ENCODE data around the gene NDUFC1. TPM values are rescaled to one million over a fixed set of nuclear protein-coding genes. Genes with fewer than 3 reads are reported as not detected.

The NDUFC1 gene
- total and polyA plus RNA-seq, 9 of the 15 experiments (the other 6 are each of a cell fraction or from before 2014, with no cell fraction given), result 58.9 to 378 (median 120) TPM

- TF ChIP-seq NCOR1 (IDR thresholded peaks at IDR 0.05), result peak; percentile 52; the same call in 1 of the 2 replicates
- TF ChIP-seq TAL1 (IDR thresholded peaks at IDR 0.05), result peak; percentile 42; the same call in 1 of the 2 replicates
- TF ChIP-seq MNT (conservative IDR thresholded peaks at IDR 0.05), result peak; percentile 29 to 48; a peak in 1 of 4 replicates
- peak; percentile 42; the same call in 1 of the 2 replicates for TF ChIP-seq DPF2 (IDR thresholded peaks at IDR 0.05)
Measured at GRCh38 chr4:139322070-139322469, 19.8 kb upstream of the NDUFC1 start (continued).

- no peak overlapping the region for H2AFZ ChIP-seq (ENCODE audit: low read depth, low read length)
- 92% methylated on average over 1 of the region's 1 CpG for WGBS (ENCODE audit: insufficient coverage, low coverage, missing lambda C conversion rate)
- no peaks in the 10 kb centered on the region; the same call in 1 of the 2 replicates for H4K20me1 ChIP-seq (replicated peaks; ENCODE audit: control insufficient read depth, insufficient read depth, low read length)
- peaks cover 8 to 14% of the 10 kb centered on the region in 2 experiments; a peak in 3 of 5 replicates for H3K4me1 ChIP-seq (replicated peaks in 1 of 2; ENCODE audit: control insufficient read depth in 2 of 2, insufficient read depth in 2 of 2, low read length in 2 of 2)
- no peak for ATAC-seq
- POLR2A ChIA-PET, result interaction anchor here (1.2 kb wide), 1 partner anchor 9 kb away, joined by 3 read pairs; no protein-coding TSS in a partner anchor
- no peaks in the 10 kb centered on the region for H3K27me3 ChIP-seq (ENCODE audit: control insufficient read depth in 2 of 2, insufficient read depth in 2 of 2, low read length in 2 of 2)
- H3K36me3 ChIP-seq (ENCODE audit: control insufficient read depth, insufficient read depth, low read length), result peaks cover 22% of the 10 kb centered on the region; the same call in 2 of the 3 replicates
- no TSS peak for BruUV-seq (replicated peaks)
- H3K9ac ChIP-seq (ENCODE audit: insufficient read depth in 1 of 2, low read depth in 2 of 2, low read length in 2 of 2), result no peak overlapping the region
- CTCF ChIA-PET (ENCODE audit: low intra/inter-chr PET ratio), result no interaction called here
- FAIRE-seq, result no peak
- intact Hi-C loops (cut with micrococcal nuclease), result no loop called here
- DNase-seq (ENCODE audit: extremely low read depth in 1 of 4, low spot score in 3 of 4), result no peak
- H3K9me1 ChIP-seq (ENCODE audit: control insufficient read depth, insufficient read depth, low read length), result no peaks in the 10 kb centered on the region
- H3K9me3 ChIP-seq (replicated peaks; ENCODE audit: control insufficient read depth, insufficient read depth, low read depth, low read length), result peaks cover 10% of the 10 kb centered on the region; the same call in 1 of the 2 replicates
- H3K4me2 ChIP-seq (ENCODE audit: insufficient read depth, low read length), result no peak overlapping the region
- peaks cover 100% of the 10 kb centered on the region for H3K79me2 ChIP-seq (ENCODE audit: control insufficient read depth, insufficient read depth, low read length)
- H3K27ac ChIP-seq (ENCODE audit: extremely low read depth, low read depth, low read length), result no peak overlapping the region
- in situ Hi-C loops (cut with MboI), result no loop called here
- no peak overlapping the region for H3K4me3 ChIP-seq
- TF ChIP-seq THRAP3 (IDR thresholded peaks at IDR 0.05; ENCODE audit: borderline replicate concordance), result no peak
- no peak for TF ChIP-seq ZMIZ1 (IDR thresholded peaks at IDR 0.05; ENCODE audit: low read depth in 2 of 2, low read length in 2 of 2)
- no peak for TF ChIP-seq KDM5B (IDR thresholded peaks at IDR 0.05; ENCODE audit: insufficient replicate concordance, low read depth, low read length)
- TF ChIP-seq DLX4 (CRISPR knock-in tag; IDR thresholded peaks at IDR 0.05), result no peak
- TF ChIP-seq ZNF174 (CRISPR knock-in tag; IDR thresholded peaks at IDR 0.05), result no peak
- TF ChIP-seq ARID4B (CRISPR knock-in tag; IDR thresholded peaks at IDR 0.05), result no peak
- no peak for TF ChIP-seq DNMT1 (IDR thresholded peaks at IDR 0.05)
Measured at GRCh38 chr4:139319571-139319970, 17.3 kb upstream of the NDUFC1 start.

Measured in K562 (cell line).